HG03135 (cell line): ENCODE data around the gene GATAD2B.
A peak's percentile ranks its signal among the peaks of the same experiment; 100 is the strongest.
"Not testable (repeated sequence)": the region's sequence is repeated elsewhere in the genome, so short reads cannot be mapped to it uniquely, and the experiment has no call there.

Experiments used
- ATAC-seq: cut with Tn5 transposase; IDR thresholded peaks from one replicate; pipeline ENCODE4 v1.9.1; 2021; ENCODE audit warnings: mild to moderate bottlenecking, moderate library complexity; ENCODE audit not compliant: unreplicated experiment

The GATAD2B gene

GRCh38 chr1:153899509-153899908 lies 23.3 kb downstream of the GATAD2B start:
- no peak for ATAC-seq

- not testable (repeated sequence) for ATAC-seq
These were observed 26.9 kb downstream of the GATAD2B start for GRCh38 chr1:153895866-153896265.

DNA sequence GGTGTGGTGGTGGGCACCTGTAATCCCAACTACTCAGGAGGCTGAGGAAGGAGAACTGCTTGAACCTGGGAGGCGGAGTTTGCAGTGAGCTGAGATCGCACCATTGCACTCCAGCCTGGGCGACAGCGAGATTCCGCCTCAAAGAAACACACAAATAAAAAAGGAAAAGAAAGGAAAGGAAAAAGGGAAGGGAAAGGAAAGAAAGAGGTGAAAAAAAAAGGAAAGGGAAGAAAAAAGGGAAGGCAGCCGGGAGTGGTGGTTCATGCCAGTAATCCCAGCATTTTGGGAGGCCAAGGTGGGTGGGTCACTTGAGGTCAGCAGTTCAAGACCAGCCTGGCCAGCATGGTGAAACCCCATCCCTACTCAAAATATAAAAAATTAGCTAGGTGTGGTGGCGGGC lies 31.7 kb downstream of the GATAD2B start:
- ATAC-seq = not testable (repeated sequence)

DNA sequence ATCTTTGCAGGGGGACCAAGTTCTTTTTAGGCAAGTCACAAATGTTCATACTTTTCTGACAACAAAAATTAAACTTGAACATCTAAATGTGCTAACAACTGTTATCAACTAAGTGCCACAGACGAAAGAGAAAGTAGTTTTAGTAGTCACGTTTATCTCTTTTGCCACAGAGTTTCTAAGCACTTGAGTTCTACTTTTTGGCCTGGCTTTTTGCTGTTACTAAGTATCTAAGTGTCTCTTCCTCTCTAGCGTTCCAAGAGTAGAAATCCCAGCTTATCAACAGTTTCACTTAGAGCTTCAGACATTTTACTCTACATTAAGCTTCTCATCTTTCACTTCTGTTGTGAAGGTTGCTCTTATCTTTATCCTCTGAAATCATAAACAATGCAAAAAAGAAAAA lies 34.2 kb downstream of the GATAD2B start:
- ATAC-seq = no peak

- no peak for ATAC-seq
These were observed 36.6 kb downstream of the GATAD2B start for GRCh38 chr1:153886127-153886526.

DNA sequence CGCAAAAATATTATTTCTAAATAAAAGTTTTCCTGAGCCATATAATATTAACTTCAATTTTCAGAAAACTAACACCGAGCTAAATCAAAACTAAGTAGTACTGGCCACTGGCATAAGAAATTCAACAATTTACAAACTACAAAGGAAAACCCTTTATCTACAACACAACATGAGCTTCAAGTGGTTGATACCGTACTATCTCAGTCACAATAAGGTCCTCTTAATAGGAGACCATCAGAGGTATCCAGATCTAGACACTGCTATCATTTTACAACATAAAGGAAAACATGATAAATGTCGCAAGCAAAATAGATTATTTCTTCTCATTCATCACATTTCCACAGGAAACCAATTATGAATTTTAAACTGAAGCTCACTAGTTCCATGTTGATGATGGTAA lies 39.5 kb downstream of the GATAD2B start:
- no peak for ATAC-seq

GRCh38 chr1:153882296-153882912 lies 40.4 kb downstream of the GATAD2B start:
- ATAC-seq = no peak

- ATAC-seq = no peak
These were observed 41.0 kb downstream of the GATAD2B start for GRCh38 chr1:153881751-153882150.

- ATAC-seq = no peak
These were observed 41.8 kb downstream of the GATAD2B start for GRCh38 chr1:153880962-153881361.

DNA sequence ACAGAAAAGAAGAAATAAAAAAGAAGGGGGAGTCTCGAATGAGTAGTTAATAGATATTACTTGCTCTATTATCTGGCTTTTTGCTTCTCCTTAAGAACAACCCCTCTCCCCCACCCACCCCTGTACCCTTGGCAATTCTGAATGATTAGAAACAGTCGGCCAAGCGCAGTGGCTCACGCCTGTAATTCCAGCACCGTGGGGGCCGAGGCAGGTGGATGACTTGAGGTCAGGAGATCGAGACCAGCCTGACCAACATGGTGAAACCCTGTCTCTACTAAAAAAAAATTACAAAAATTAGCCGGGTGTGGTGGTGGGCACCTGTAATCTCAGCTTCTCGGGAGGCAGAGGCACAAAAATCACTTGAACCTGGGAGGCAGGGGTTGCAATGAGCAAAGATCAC lies 42.7 kb downstream of the GATAD2B start:
- ATAC-seq = no peak

DNA sequence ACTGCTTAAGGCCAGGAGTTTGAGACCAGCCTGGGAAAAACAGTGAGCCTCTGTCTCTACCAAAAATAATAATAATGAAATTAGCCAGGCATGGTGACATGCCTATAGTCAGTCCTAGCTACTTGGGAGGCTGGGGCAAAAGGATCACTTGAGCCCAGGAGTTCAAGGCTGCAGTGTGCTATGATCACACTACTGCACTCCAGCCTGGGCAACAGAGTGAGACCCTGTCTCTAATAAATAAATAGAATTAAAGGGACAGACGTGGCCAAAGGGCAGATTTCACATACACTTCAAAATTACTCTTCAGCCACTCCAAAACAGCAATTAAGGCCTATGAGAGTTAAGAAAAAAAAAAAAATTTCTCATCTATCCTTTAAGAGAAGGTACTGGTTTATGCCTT lies 45.7 kb downstream of the GATAD2B start:
- ATAC-seq = no peak

GRCh38 chr1:153872934-153873333 lies 49.8 kb downstream of the GATAD2B start:
- no peak for ATAC-seq

- no peak for ATAC-seq
These were observed 50.4 kb downstream of the GATAD2B start for GRCh38 chr1:153872331-153872730.

DNA sequence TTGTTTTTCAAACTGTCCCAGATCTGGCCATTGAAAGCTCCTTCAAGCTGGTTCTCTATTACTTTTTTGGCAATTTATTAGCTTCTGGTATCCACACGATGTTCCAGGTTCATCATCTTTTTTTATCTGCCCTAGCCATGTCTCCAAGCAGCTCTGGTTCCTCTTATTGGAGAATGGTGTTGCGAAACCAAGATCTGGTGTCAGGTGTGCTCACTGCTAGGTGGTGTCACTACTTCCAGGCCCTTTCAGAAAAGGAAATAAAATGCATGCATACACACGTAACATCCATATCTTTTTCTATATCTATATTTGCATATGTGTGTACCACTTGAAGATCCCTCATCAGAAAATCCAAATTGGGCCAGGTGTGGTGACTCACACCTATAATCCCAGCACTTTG lies 53.3 kb downstream of the GATAD2B start:
- no peak for ATAC-seq

GRCh38 chr1:153866045-153866850 lies 56.5 kb downstream of the GATAD2B start:
- ATAC-seq = peak; percentile 65

DNA sequence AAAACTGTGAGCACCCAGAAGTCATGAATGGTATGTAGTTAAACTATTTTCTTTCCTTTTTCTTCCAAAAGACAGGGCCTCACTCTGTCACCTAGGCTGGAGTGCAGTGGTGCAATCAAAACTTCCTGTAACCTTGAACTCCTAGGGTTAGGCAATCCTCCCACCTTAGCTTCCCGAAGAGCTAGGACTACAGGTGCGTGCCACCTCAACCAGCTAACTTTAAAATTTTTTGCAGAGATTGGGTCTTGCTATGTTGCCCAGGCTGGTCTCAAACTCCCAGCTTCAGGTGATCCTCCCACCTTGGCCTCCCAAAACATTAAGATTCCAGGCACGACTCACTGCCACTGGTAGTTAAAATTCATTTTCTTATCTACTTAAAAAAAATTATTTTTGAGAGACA lies 62.5 kb downstream of the GATAD2B start:
- no peak for ATAC-seq

GRCh38 chr1:153857505-153857904 lies 65.3 kb downstream of the GATAD2B start:
- no peak for ATAC-seq

GRCh38 chr1:153856763-153857162 lies 66.0 kb downstream of the GATAD2B start:
- ATAC-seq = no peak

DNA sequence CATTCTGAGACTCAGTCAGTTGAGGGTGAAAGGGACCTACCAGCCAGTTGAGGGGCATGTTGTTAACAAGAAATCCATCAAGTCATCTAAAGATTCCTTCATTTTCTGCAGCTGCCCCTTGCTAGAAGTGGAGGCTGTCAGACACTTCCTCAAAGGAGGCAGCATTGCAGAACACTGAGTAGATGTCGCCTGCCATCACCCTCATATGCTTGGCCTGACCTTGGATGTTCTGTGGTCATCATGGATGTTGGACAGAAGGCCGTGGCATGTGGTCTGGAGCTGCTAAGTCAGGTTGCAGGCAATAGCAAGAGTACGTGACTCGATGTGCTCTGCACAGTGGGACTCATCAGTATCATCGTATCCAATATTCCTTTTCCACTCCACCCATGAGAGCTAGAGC lies 70.6 kb downstream of the GATAD2B start:
- ATAC-seq = no peak

DNA sequence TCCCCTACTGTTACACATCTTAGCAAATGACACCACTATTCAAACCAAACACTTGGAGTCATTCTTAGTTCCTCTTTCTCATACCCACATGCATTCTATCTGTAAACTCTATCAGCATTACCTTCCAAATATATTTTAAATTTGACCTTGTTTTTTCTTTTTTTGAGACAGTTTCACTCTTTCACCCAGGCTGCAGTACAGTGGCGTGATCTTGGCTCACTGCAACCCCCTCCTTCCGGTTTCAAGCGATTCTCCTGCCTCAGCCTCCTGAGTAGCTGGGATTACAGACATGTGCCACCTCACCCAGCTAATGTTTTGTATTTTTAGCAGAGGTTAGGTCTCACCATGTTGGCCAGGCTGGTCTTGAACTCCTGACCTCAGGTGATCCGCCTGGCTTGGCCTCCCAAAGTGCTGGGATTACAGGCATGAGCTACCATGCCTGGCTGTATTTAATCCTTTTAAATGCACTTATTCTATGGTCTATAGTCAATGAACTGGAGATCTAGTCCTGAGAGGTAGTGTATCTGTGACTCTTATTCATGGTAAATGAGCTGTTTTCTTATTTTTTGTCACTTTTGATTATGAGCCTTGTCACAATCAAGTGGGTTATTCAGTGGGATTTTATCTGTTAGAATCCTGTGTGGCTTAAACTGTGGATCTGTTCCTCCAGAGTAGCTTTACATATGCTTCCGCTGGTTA lies 73.1 kb downstream of the GATAD2B start:
- peak; percentile 65 for ATAC-seq

DNA sequence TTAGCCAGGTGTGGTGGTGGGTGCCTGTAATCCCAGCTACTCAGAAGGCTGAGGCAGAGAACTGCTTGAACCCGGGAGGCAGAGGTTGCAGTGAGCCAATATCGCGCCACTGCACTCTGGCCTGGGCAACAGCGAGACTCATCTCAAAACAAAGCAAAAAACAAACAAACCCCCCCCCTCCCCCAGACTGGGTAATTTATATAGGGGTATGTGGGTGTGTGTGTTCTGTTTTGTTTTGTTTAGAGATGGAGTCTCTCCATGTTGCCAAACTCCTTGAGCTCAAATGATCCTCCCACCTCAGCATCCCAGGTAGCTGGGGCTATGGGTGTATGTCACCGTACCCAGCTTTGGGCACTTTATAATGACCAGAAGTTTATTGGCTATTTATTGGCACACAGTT lies 74.0 kb downstream of the GATAD2B start:
- no peak for ATAC-seq

DNA sequence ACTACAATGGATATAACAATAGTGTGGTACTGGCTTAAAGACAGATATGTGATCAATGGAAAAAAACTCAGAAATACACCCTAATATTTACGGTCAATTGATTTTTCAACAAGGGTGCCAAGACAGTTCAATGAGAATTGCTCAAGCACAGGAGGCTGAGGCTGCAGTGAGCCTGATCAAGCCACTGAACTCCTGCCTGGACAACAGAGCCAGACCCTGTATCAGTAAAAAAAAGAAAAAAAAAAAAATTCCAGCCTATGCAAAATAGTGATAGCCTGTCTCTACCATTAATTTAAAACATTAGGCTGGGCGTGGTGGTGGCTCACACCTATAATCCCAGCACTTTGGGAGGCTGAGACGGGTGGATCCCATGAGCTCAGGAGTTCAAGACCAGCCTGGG lies 77.6 kb downstream of the GATAD2B start:
- ATAC-seq = no peak
